ES-I3 (cell line): ENCODE measurements around the gene DGKG.

ENCODE experiments used
- H3K36me3 ChIP-seq: 2 replicates; pipeline ENCODE4 v1.6.1; 2013; ENCODE audit warnings: mild to moderate bottlenecking, low read length, control low read depth, moderate library complexity; ENCODE audit not compliant: insufficient read depth
- H3K4me1 ChIP-seq: 2 replicates; pipeline ENCODE4 v1.6.1; 2013; ENCODE audit warnings: mild to moderate bottlenecking, control low read depth, low read length; ENCODE audit not compliant: insufficient read depth
- H3K9ac ChIP-seq: 2 replicates; pipeline ENCODE4 v1.6.1; 2013; ENCODE audit warnings: low read depth, mild to moderate bottlenecking, low read length, moderate library complexity
- H3K9me3 ChIP-seq: 2 replicates; pipeline ENCODE4 v1.6.1; 2013; ENCODE audit warnings: mild to moderate bottlenecking, low read length, moderate library complexity; ENCODE audit not compliant: control insufficient read depth, insufficient read depth

The DGKG gene

GRCh38 chr3:186241910-186242821, 119.9 kb downstream of the DGKG start:
- Histone ChIP-seq H3K36me3 (no peaks in the 10 kb centered on the region), H3K4me1 (0 out of 2 replicates have a peak, but pooled peaks cover 3% of the 10 kb centered on the region), H3K9me3 (no peaks in the 10 kb centered on the region), H3K9ac (peak overlapping the region; percentile 45; the same call in 1 of the 2 replicates)

- no peaks in the 10 kb centered on the region for H3K9me3 ChIP-seq
- no peak overlapping the region for H3K9ac ChIP-seq
- no peaks in the 10 kb centered on the region for H3K36me3 ChIP-seq
- H3K4me1 ChIP-seq, result 0 out of 2 replicates have a peak, but pooled peaks cover 3% of the 10 kb centered on the region
Measured at GRCh38 chr3:186239321-186239720, 122.7 kb downstream of the DGKG start.

- no peaks in the 10 kb centered on the region for H3K9me3 ChIP-seq
- H3K9ac ChIP-seq, result no peak overlapping the region
- H3K36me3 ChIP-seq, result no peaks in the 10 kb centered on the region
- H3K4me1 ChIP-seq, result 0 out of 2 replicates have a peak, but pooled peaks cover 3% of the 10 kb centered on the region
Measured at GRCh38 chr3:186237915-186238314, 124.1 kb downstream of the DGKG start.

GRCh38 chr3:186236357-186237020, 125.5 kb downstream of the DGKG start:
- Histone ChIP-seq H3K9me3 (no peaks in the 10 kb centered on the region), H3K9ac (no peak overlapping the region), H3K36me3 (no peaks in the 10 kb centered on the region), H3K4me1 (0 out of 2 replicates have a peak, but pooled peaks cover 3% of the 10 kb centered on the region)

- H3K9me3 ChIP-seq, result no peaks in the 10 kb centered on the region
- 0 out of 2 replicates have a peak, but pooled peaks cover 3% of the 10 kb centered on the region for H3K4me1 ChIP-seq
- no peaks in the 10 kb centered on the region for H3K36me3 ChIP-seq
- no peak overlapping the region for H3K9ac ChIP-seq
Measured at GRCh38 chr3:186235554-186235953, 126.5 kb downstream of the DGKG start.

GRCh38 chr3:186234152-186234551, 127.9 kb downstream of the DGKG start:
- Histone ChIP-seq H3K9me3 (no peaks in the 10 kb centered on the region), H3K36me3 (no peaks in the 10 kb centered on the region), H3K9ac (no peak overlapping the region), H3K4me1 (0 out of 2 replicates have a peak, but pooled peaks cover 2% of the 10 kb centered on the region)

- H3K9ac ChIP-seq, result no peak overlapping the region
- H3K4me1 ChIP-seq, result peaks cover 6% of the 10 kb centered on the region
- H3K36me3 ChIP-seq, result no peaks in the 10 kb centered on the region
- no peaks in the 10 kb centered on the region for H3K9me3 ChIP-seq
Measured at GRCh38 chr3:186226482-186226881, 135.6 kb downstream of the DGKG start.

GRCh38 chr3:186225603-186226002, 136.4 kb downstream of the DGKG start:
- H3K4me1 ChIP-seq, result peaks cover 8% of the 10 kb centered on the region
- H3K36me3 ChIP-seq, result no peaks in the 10 kb centered on the region
- no peak overlapping the region for H3K9ac ChIP-seq
- H3K9me3 ChIP-seq, result no peaks in the 10 kb centered on the region

GRCh38 chr3:186224041-186224610, 137.9 kb downstream of the DGKG start:
- H3K9me3 ChIP-seq, result no peaks in the 10 kb centered on the region
- H3K36me3 ChIP-seq, result no peaks in the 10 kb centered on the region
- H3K4me1 ChIP-seq, result peaks cover 9% of the 10 kb centered on the region
- H3K9ac ChIP-seq, result no peak overlapping the region

- Histone ChIP-seq H3K9ac (no peak overlapping the region), H3K4me1 (peaks cover 9% of the 10 kb centered on the region), H3K36me3 (no peaks in the 10 kb centered on the region), H3K9me3 (no peaks in the 10 kb centered on the region)
Measured at GRCh38 chr3:186223476-186223875, 138.6 kb downstream of the DGKG start.

- Histone ChIP-seq H3K9ac (no peak overlapping the region), H3K4me1 (0 out of 2 replicates have a peak, but pooled peaks cover 3% of the 10 kb centered on the region), H3K9me3 (no peaks in the 10 kb centered on the region), H3K36me3 (no peaks in the 10 kb centered on the region)
Measured at GRCh38 chr3:186221760-186222378, 140.2 kb downstream of the DGKG start.

- 0 out of 2 replicates have a peak, but pooled peaks cover 3% of the 10 kb centered on the region for H3K4me1 ChIP-seq
- no peak overlapping the region for H3K9ac ChIP-seq
Measured at GRCh38 chr3:186220911-186221645, 141.0 kb downstream of the DGKG start.

GRCh38 chr3:186220365-186220764, 141.7 kb downstream of the DGKG start:
- H3K9me3 ChIP-seq, result no peaks in the 10 kb centered on the region
- H3K4me1 ChIP-seq, result 0 out of 2 replicates have a peak, but pooled peaks cover 3% of the 10 kb centered on the region
- no peaks in the 10 kb centered on the region for H3K36me3 ChIP-seq
- no peak overlapping the region for H3K9ac ChIP-seq

More at GRCh38 chr3:186220911-186221645, 141.0 kb downstream of the DGKG start:
- H3K36me3 ChIP-seq, result no peaks in the 10 kb centered on the region
- H3K9me3 ChIP-seq, result no peaks in the 10 kb centered on the region
